DOHH2 (cell line): Measurements from ENCODE around the gene MCF2L.

ENCODE experiments used
- H3F3A ChIP-seq: fragments of 200-600 bp; sonication (generic), shearing (Covaris generic); 2 replicates; pipeline ENCODE4 v1.6.0; 2016; ENCODE audit warnings: antibody characterized with exemption, mild to moderate bottlenecking; ENCODE audit not compliant: control insufficient read depth, insufficient read depth
- H3K27ac ChIP-seq: fragments of 200-600 bp; sonication (generic); 2 replicates; pipeline ENCODE4 v1.5.1; 2014; ENCODE audit warnings: low read depth, mild to moderate bottlenecking, low read length, moderate library complexity
- H3K27me3 ChIP-seq: fragments of 200-600 bp; sonication (generic); 2 replicates; pipeline ENCODE4 v1.6.1; 2014; ENCODE audit warnings: mild to moderate bottlenecking, low read length, mixed read lengths; ENCODE audit not compliant: control insufficient read depth
- H3K36me3 ChIP-seq: fragments of 200-600 bp; sonication (generic); 2 replicates; pipeline ENCODE4 v1.6.1; 2014; ENCODE audit warnings: mild to moderate bottlenecking, low read length, moderate library complexity, mixed read lengths; ENCODE audit not compliant: control insufficient read depth
- H3K4me1 ChIP-seq: fragments of 200-600 bp; sonication (generic); 2 replicates; pipeline ENCODE4 v1.6.1; 2014; ENCODE audit warnings: mild to moderate bottlenecking, low read length, mixed read lengths; ENCODE audit not compliant: control insufficient read depth
- H3K4me2 ChIP-seq: fragments of 200-600 bp; sonication (generic); 2 replicates; pipeline ENCODE4 v1.6.0; 2014; ENCODE audit warnings: mild to moderate bottlenecking, low read length, moderate library complexity
- H3K4me3 ChIP-seq: fragments of 200-600 bp; sonication (generic); 2 replicates; pipeline ENCODE4 v1.5.1; 2014; ENCODE audit warnings: mild to moderate bottlenecking, low read length, mixed read lengths
- H3K79me2 ChIP-seq: fragments of 200-600 bp; sonication (generic); 2 replicates; pipeline ENCODE4 v1.6.1; 2014; ENCODE audit warnings: mild to moderate bottlenecking, low read length, mixed read lengths; ENCODE audit not compliant: control insufficient read depth
- H3K9me2 ChIP-seq: fragments of 200-600 bp; sonication (generic); replicated peaks from 2 replicates; pipeline ENCODE4 v1.6.1; 2014; ENCODE audit warnings: mild to moderate bottlenecking, low read length, mixed read lengths; ENCODE audit not compliant: control insufficient read depth
- H3K9me3 ChIP-seq: fragments of 200-600 bp; sonication (generic); 2 replicates; pipeline ENCODE4 v1.6.1; 2014; ENCODE audit warnings: antibody characterized with exemption, low read length, mixed read lengths; ENCODE audit not compliant: control insufficient read depth, insufficient read depth
- H4K20me1 ChIP-seq: fragments of 200-600 bp; sonication (generic); 2 replicates; pipeline ENCODE4 v1.6.0; 2014; ENCODE audit warnings: low read depth, mild to moderate bottlenecking, antibody characterized with exemption, low read length, moderate library complexity; ENCODE audit not compliant: control insufficient read depth, insufficient read depth
- CTCF ChIP-seq: fragments of 200-600 bp; sonication (generic); IDR thresholded peaks from one replicate; pipeline ENCODE4 v1.5.1; 2014; ENCODE audit warnings: antibody characterized with exemption, mild to moderate bottlenecking, low read depth, low read length; ENCODE audit not compliant: poor library complexity, severe bottlenecking
- EZH2phosphoT487 ChIP-seq: fragments of 200-600 bp; sonication (generic); IDR thresholded peaks from 2 replicates; pipeline ENCODE4 v1.6.1; 2017; ENCODE audit warnings: borderline replicate concordance, mild to moderate bottlenecking, antibody characterized with exemption, low read length, moderate library complexity, mixed read lengths

Gene MCF2L

GRCh38 chr13:112947796-112948195 is 21.2 kb upstream of the MCF2L start:
- TF ChIP-seq CTCF = no peak
- no peaks in the 10 kb centered on the region for H3K36me3 ChIP-seq
- no peak overlapping the region for H3K4me3 ChIP-seq
- H3K79me2 ChIP-seq = no peaks in the 10 kb centered on the region
- peaks cover 60% of the 10 kb centered on the region for H3K27me3 ChIP-seq
- no peaks in the 10 kb centered on the region for H3K9me3 ChIP-seq
- H3K4me1 ChIP-seq = peaks cover 2% of the 10 kb centered on the region
- no peak overlapping the region for H3K4me2 ChIP-seq
- H3F3A ChIP-seq = no peaks in the 10 kb centered on the region
- H4K20me1 ChIP-seq = no peaks in the 10 kb centered on the region
- no peaks in the 10 kb centered on the region for H3K9me2 ChIP-seq
- no peak overlapping the region for H3K27ac ChIP-seq

- Histone ChIP-seq H3K4me1 (no peaks in the 10 kb centered on the region), H3K27ac (no peak overlapping the region), H3K9me2 (no peaks in the 10 kb centered on the region), H3K9me3 (no peaks in the 10 kb centered on the region), H3K36me3 (no peaks in the 10 kb centered on the region), H3K4me3 (no peak overlapping the region), H3K79me2 (no peaks in the 10 kb centered on the region), H3K27me3 (peaks cover 41% of the 10 kb centered on the region), H4K20me1 (no peaks in the 10 kb centered on the region), H3F3A (no peaks in the 10 kb centered on the region), H3K4me2 (no peak overlapping the region)
- TF ChIP-seq EZH2phosphoT487 (no peak), CTCF (no peak)
These were observed 17.2 kb upstream of the MCF2L start for GRCh38 chr13:112951674-112952371.

- H3K9me3 ChIP-seq = no peaks in the 10 kb centered on the region
- no peak overlapping the region for H3K4me3 ChIP-seq
- no peaks in the 10 kb centered on the region for H3K79me2 ChIP-seq
- no peaks in the 10 kb centered on the region for H4K20me1 ChIP-seq
- H3K9me2 ChIP-seq = no peaks in the 10 kb centered on the region
- H3K36me3 ChIP-seq = no peaks in the 10 kb centered on the region
- H3K4me2 ChIP-seq = no peak overlapping the region
- H3K4me1 ChIP-seq = no peaks in the 10 kb centered on the region
- TF ChIP-seq EZH2phosphoT487 (no peak), CTCF (no peak)
- no peak overlapping the region for H3K27ac ChIP-seq
- H3F3A ChIP-seq = no peaks in the 10 kb centered on the region
- H3K27me3 ChIP-seq = peaks cover 30% of the 10 kb centered on the region
These were observed 16.1 kb upstream of the MCF2L start for GRCh38 chr13:112952759-112953551.
